Measurements from ENCODE around the gene BCDIN3D. TPM values are rescaled to one million over a fixed set of nuclear protein-coding genes. Genes with fewer than 3 reads are reported as not detected.

Gene BCDIN3D
- total and polyA plus RNA-seq, 2 of the 8 experiments (the other 6 are each of a cell fraction or from before 2014, with no cell fraction given): 1.6 to 2.4 TPM

DNA sequence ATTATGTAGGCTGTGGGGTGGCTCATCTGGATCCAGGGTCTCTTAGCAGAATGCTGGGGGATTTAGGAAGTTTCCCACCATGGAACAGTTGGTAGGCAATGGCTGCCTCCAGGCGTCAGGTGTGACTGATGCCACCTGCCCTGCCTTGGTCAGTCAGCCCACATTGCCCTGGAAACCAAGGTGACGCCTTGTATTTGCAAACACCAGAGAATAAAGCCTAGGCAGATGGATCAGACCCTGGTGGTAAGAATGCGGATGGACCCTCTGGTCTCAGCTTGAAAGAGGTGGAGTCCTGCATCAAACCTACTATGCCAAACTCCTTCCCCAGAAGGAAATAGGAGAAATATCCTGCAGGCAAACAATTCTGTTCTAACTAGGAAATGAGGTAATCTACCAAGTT lies 52.9 kb downstream of the BCDIN3D start (continued):
- TF ChIP-seq, protein P1, sequence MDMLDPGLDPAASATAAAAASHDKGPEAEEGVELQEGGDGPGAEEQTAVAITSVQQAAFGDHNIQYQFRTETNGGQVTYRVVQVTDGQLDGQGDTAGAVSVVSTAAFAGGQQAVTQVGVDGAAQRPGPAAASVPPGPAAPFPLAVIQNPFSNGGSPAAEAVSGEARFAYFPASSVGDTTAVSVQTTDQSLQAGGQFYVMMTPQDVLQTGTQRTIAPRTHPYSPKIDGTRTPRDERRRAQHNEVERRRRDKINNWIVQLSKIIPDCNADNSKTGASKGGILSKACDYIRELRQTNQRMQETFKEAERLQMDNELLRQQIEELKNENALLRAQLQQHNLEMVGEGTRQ (IDR thresholded peaks at IDR 0.05; ENCODE audit: low read length): no peak; the same call in 1 of the 2 replicates
- TF ChIP-seq KDM5A (IDR thresholded peaks at IDR 0.05; ENCODE audit: low read length) (no peak), SRF (IDR thresholded peaks at IDR 0.05; ENCODE audit: low read depth, low read length) (no peak), CEBPB (IDR thresholded peaks at IDR 0.05; ENCODE audit: low read depth, low read length) (no peak), JUND (IDR thresholded peaks at IDR 0.05; ENCODE audit: low read length) (no peak), RFX5 (IDR thresholded peaks at IDR 0.05; ENCODE audit: borderline replicate concordance, low read depth, low read length) (no peak), CHD1 (IDR thresholded peaks at IDR 0.05; ENCODE audit: low read depth, low read length) (no peak), TBP (IDR thresholded peaks at IDR 0.05; ENCODE audit: low read depth, low read length) (no peak), EGR1 (IDR thresholded peaks at IDR 0.05; ENCODE audit: borderline replicate concordance, low read depth, low read length) (no peak), SP4 (IDR thresholded peaks at IDR 0.05; ENCODE audit: low read length) (no peak), TEAD4 (IDR thresholded peaks at IDR 0.05; ENCODE audit: low read depth, low read length) (peak; percentile 96), RAD21 (IDR thresholded peaks at IDR 0.05 in 1 of 2, conservative IDR thresholded peaks at IDR 0.05 in 1 of 2; ENCODE audit: low read depth in 2 of 2, low read length in 2 of 2) (peak in 1 of 2 experiments; percentile 29; a peak in 1 of 4 replicates), FOSL1 (IDR thresholded peaks at IDR 0.05; ENCODE audit: insufficient read depth, low read depth, low read length) (no peak), CREB1 (IDR thresholded peaks at IDR 0.05) (no peak), NANOG (IDR thresholded peaks at IDR 0.05; ENCODE audit: insufficient read depth, low read depth, low read length, poor library complexity, severe bottlenecking) (no peak)

Data from H1 (cell line).